ENCODE data around the gene ERICH2.
A peak's percentile ranks its signal among the peaks of the same experiment; 100 is the strongest.
"Not testable (repeated sequence)": the region's sequence is repeated elsewhere in the genome, so short reads cannot be mapped to it uniquely, and the experiment has no call there.

Gene ERICH2, protein sequence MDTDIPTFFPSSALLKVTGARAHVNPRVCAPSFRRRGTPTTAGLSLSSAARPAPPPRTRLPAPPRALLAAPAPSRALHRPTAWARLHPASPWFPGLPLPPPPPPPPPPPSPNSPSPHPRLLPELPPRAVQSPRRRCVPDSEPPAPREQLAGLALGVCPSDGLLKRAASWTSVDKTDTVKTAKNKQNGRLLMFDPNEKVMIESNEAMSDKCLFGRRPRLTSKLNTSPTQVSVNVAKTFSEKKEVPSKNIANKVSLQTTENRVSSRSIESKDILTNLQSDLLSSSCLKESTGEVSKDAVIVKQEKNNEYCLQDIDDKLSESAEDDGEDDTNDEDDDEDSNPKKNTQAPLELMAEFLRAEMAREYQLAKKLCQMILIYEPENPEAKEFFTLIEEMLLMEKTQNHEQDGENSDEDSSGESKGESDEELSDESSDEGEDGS

DNA sequence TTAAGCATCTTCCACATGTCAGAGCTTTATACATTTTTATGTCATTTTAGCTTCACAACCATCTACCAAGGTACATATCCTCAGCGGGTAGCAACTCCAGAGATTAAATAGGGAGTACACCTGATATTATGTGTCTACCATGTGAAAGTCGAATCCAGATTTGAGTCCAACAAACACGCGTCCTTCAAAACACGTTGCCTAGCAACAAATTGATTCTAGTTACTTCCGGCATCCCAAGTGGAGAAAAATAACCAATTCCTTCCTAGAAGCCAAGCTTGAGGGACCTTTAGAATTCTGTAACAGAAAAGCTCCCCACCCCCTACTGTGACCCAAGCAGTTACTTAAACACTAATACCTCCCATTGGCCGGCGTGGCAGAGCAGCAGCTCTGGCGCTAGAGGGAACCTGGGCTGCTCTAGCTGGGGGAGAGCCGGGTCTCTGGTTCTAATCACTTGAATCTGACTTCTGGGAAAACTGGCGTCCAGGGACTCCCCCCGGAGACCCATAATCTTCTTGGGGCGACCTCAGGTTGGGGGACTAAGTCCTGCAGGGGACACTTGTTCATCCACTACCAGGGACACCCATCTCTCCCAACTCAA is at the start of gene ERICH2:
Gene ERICH2 (plus strand): TSS at position 371 of the 598 bp plus-strand sequence. CDS start 304 bp downstream, outside the sequence.
- DNase-seq, result peak; percentile 36

DNA sequence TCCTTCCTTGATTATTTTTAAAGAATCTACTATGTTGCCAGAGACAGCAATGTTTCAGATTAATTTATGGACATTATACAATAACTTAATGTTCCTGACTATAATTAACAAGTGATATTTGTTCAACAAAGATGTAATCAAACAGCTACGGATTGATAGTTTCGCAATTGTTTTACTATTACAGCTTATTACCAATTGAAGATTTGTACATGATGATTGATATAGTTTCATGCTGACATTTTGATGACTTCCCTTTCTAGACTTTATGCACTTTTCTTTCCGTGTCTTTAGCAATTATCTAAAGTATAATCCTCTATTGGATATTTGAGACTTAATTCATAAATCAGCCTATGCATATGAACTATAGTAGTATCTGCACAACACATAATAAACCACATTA is 48.5 kb upstream of the ERICH2 start:
- no peak for DNase-seq

DNA sequence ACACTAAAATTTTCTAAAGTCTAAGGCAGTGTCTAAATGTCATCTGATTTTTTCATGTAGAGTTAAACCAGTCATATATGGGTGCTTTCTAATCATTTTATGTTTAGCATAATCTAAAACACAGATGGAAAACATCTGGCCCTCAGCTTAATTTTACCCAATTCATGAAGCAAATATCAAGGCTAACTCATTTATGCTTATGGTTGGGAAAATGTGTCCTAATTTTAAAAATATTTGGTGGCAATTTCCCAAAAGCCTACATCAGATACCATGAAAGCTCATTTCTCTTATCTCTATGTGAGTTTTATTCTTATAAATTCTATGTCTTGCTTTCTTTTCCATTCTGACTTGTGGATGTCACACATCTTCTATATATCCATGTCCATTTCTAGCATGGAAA is 47.9 kb upstream of the ERICH2 start:
- DNase-seq, result no peak

DNA sequence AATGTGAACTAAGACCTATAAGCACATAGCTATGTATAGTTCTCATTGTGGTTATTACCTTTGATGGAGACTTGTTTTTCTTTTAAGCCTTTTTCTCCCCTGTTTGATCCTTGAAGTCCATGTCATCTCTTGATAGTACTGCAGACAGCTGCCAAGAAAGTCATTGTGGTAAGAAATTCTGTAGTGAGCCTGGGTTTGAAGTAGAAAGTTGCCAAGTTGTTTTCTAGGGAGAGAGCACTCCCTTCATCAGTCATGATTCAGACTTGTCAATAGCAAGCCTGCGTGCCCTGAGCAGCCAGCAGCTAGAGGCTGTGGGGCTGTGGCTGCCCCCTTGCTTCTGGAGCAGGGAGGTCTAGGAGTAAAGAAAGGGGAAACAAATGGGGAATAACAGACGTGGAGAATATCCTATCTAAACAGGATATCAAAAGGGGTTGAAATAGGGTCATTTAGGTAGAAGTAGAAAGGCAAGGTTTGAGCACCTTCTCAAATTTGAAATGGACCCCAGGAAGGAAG is 46.7 kb upstream of the ERICH2 start:
- DNase-seq, result no peak

DNA sequence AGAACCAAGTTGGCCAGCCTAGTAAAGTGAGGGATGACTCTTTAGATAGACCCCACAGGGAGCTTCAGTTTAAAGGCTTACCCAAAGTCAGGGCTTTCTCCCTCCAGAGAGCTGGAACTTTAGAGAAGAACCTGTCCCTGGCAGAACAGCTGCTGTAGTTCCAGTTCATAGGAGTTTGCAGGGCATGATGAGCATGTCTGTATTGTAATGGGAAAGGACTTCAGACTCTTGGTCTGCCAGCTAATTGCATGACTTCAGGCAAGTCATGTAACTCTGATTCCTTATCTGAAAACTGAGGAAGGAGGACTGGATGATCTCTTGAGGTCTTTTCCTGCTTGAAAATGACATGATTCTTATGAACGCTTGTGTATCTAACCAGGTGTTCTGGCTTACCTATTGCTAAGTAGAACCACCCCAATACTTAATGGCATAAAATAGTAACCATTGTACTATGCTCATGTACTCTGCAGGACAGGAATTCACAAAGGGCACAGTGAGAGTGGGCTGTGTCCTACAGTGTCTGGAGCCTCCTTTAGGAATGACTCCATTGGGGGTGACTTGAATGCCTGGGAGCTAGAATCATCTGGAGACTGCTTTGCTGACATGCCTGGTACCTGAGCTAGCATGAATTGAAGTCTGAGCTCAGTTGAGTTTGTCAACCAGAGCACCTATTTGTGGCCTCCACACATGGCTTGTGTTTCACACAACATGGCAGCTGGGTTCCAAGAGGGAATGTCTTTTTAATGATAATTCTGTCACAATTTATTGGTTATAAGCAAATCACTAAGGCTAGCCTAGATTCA is 36.2 kb upstream of the ERICH2 start:
- DNase-seq, result no peak

DNA sequence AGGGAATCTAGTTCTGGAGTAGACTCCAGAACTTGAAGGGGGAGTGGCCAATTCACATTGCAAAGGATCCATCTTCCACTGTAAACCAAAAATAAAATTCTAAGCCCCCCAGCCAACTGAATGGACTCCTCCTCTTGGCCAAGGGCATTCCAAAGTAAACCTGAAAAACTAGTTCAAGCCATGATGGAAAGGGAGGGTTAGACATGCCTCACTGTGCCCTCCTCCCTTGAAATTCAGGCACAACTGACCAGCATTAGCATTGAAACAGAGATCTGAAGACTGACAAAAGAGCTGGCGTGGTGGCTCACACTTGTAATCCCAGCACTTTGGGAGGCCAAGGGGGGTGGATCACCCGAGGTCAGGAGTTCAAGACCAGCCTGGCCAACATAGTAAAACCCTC is 35.6 kb upstream of the ERICH2 start:
- DNase-seq, result not testable (repeated sequence)

DNA sequence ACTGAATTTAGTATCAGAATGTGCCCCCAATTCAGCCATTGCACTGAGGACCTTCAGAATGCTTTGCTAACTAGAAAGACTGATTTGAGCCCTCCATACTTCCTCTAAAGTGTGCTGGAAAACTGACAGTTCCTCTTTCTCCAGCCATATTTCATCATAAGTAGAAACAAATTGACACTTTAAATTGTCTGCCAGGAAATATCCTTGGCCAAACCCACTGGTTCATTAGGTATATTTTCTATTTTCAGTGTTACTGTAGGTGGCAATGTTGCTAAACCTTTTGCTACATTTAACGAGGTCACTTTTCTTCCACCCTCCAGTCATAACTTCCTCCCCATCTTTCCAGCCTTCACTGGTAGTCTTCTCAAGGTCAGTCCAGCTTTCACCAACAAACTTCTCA is 33.5 kb upstream of the ERICH2 start:
- no peak for DNase-seq

DNA sequence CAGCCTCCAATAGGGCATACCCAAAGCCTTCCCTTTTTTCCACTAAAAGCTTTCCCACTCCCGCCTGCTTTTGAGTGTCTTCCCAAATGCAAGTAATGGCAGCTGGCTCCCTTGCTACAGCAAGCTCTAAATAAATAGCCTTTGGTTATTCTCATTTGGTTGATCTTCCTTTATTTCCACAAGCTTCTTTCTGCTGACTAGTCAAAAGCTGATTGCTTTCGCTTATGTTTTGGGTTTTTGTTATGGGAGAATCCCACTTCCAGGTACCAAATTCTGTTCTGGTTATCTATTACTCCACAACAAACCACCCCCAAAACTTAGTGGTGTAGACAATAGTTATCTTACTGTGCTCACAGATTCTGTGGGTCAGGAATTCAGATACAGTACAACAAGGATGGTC is 32.8 kb upstream of the ERICH2 start:
- DNase-seq, result no peak

DNA sequence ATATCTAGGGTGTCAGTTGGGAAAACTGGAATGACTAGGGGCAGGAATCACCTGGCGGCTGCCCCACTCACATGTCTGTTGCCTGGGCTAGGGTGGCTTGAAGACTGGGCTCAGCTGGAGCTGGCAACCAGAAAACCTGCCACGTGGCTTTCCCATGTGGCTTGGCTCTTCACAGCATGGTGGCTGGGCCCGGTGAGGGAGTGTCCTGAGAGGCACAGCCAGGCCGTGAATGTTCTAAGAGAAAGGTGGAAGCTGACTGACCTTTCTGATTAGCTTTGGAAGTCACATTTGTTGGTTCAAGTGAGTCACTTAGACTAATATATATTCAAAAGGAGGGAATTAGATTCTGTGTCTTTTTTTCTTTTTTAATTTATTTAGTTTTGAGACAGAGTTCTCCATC is 32.4 kb upstream of the ERICH2 start:
- DNase-seq, result no peak

DNA sequence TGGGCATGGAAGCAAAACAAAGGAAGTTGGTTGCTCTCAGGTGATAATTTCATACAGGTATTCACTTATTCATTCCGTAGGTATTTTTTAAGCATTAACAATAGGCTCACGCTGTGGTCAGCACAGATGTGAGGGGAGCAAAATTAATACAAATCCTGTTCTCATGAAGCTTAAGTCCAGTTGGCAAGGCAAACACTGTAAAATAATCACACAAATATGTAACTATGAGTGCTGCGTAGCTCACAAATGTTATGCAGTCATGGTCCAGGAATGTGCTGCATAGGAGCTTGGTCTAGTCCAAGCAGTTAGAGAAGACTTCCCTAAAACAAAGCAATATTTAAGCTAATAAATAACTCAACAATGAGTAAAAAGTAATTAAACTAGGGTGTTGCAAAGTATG is 31.1 kb upstream of the ERICH2 start:
- DNase-seq, result no peak

DNA sequence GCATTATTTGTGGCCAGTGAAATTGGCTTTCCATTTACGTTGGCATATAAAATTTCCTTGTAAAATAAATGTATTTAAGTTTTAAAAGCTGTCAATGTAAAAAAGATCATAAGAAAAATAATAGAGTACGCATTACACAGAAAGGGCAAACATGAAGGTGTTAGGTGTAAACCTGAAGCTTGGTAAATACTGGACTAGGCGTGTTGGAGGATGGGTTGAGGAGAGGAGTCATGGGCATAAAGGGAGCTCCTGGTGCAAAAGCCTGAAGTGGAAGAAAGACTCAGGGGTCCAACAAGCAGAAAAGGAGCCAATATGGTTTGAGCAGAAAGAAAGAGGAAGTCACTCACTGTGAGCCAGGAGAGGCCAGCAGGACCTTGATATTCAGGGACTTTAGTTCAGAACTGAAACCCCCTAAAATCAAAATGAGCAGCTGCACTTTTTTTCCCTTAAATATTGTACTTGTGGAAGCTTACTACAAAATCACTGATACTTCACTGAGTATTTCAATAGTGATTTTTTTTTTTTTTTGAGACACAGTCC is 30.6 kb upstream of the ERICH2 start:
- no peak for DNase-seq

DNA sequence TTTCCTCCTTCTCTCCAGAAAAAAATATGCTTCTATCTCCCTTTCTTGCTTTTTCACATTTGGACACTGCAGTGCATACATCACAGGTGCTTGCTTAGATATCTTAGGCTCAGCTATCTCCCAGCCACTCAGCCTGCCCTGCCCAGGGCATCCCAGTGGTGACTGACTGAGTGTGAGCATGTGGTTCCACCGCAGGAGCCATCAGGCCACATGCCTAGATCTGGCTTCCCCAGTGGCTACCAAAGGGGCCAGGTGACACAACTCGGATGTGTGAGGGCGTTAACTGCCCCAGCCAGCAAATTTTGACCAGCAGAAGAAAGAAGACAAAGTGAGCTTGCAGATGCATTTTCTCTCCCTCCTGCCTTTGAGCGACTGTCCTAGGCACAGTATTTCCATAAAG is 29.5 kb upstream of the ERICH2 start:
- no peak for DNase-seq

DNA sequence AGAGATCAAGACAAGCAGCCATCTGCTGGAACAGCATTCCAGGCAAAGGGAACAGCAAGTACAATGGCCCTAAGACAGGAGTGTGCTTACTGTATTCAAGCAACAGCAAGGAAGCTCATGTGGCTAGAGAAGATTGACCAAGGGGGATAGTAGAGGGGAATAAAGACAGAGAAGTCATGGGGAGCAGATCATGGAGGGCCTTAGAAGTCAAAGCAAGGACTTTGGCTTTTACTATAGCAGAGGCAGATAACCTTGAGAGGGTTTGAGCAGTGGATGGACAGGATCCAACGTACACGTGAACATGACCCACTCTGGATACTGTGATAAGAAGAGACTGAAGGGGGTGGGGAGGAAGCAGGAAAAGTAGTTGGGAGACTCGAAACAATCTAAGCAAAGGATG is 28.2 kb upstream of the ERICH2 start:
- no peak for DNase-seq

DNA sequence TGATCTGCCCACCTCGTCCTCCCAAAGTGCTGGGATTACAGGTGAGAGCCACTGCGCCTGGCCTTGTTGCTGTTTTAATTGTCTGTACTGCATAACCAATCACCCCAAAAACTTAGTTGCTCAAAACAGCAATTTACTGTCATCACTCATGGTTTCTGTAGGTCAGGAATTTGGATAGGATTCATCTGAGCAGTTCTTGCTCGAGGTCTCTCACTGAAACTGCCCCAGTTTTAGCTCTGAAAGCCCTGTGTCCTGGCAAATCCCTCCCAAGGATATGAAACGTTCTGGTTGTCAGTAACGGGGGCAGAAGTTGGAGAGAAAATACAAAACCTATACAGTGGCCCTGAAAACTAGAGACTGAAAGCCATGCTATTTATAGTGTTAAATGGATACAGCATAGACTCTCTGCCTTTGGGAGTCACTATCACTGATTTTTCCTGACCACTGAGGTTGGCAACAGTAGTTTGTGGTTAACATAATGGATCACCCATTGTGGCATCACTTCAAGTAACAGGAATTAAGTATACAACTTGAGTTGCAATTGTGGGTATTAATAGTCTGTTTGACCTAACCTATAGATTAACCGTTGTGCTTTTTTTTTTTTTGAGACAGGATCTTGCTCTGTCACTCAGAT is 27.2 kb upstream of the ERICH2 start:
- no peak for DNase-seq

DNA sequence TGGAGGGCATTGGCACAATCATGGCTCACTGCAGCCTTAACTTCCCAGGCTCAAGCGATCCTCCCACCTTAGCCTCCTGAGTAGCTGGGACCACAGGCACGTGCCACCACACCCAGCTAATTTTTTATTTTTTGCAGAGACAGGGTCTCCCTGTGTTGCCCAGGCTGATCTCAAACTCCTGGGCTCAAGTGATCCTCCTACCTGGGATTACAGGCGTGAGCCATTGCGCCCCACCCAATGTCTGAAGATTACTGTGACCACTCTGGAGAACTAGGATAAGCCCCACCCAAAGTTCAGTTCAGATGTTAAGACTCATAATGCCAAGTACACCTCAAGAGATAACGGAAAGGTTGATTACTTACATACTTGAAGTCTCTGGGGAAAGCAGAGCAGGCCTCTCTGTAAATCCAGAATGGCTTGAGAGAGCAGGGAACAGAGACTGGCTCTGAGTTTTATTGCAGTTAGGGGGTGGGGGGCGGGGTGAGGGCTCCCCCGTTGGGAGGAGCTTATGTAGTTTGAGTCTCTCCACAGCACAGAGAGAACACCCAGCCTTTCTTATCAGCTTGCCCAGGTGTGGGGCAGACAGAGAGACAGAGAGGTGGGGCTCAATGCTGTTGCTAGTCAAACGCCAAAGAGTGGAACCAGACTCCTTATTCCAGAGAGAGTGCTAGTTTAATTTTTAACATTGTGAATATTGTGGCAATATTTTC is 26.5 kb upstream of the ERICH2 start:
- DNase-seq, result no peak

DNA sequence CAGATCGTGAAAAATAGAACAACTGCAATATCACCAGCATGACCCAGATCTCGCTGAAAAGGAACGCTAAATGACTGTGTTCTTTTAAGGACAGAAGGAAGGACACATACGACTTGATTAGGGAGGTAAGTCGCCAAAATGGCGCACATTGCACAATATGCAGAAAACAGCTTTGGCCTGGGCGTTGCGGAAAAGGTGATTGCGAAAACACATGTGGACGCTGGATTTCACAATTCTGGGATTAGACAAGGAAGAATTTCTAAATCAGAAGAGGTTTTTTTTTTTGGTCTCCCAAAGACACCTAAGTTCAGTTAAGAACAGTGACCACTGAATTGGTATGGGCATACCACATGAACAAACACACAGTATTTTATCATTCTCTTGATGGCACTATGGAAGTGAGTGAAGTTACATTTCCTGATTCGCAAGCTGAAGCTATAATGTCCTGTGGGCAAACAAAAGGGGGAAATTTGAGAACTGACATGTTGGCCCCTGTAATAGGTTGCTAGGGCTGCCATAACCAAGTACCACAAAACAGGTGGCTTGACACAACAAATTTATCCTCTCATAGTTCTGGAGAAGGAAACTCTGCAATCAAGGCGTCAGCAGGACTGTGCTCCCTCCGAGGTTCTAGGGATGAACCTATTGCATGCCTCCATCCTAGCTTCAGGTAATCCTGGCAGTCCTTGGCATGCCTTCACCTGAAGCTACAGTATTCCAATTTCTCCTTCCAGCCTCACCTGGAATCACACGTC is 25.8 kb upstream of the ERICH2 start:
- DNase-seq, result no peak

DNA sequence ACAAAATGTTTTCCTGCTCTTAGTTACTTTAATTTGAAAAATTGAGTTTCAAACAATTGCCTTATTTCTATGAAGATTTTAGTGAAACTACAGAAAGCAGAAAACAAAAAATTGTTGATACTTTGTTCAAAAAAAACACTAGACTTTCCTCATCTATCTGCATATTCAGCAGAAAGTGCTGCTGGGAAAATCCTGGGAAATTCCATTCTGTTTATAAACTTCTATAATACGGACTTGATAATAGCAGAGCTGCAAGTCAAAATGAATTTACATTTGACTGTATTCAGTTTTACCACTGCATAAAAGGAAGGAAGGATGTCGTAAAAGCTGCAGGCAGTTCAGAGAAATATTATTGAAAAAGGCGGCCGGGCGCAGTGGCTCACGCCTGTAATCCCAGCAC is 24.9 kb upstream of the ERICH2 start:
- no peak for DNase-seq

DNA sequence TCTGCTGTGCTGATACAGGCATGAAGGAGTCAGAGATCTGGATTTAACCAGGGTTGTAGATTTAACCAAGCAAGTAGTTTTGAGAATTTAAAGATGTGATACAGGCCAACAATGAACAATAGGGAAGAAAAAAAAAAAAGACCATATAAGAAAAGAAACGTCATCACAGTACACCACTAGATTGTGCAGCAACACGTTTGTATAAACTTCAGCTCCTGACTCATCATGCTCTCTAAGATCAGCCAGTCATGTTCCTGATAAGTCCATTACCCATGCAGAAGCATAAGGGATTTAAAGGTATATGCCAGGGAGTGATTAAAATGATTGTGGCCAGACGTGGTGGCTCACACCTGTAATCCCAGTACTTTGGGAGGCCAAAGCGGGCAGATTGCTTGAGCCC is 22.3 kb upstream of the ERICH2 start:
- DNase-seq, result no peak

DNA sequence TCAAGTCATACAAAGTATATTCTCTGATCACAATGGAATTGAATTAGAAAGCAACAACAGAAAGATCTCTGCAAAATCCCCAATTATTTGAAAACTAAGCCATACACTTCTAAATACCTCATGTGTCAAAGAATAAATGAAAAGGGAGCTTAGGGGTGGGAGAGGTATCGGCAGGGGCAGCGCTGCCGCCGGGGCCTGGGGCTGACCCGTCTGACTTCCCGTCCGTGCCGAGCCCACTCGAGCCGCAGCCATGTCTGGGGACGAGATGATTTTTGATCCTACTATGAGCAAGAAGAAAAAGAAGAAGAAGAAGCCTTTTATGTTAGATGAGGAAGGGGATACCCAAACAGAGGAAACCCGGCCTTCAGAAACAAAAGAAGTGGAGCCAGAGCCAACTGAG is 18.6 kb upstream of the ERICH2 start:
- DNase-seq, result not testable (repeated sequence)

DNA sequence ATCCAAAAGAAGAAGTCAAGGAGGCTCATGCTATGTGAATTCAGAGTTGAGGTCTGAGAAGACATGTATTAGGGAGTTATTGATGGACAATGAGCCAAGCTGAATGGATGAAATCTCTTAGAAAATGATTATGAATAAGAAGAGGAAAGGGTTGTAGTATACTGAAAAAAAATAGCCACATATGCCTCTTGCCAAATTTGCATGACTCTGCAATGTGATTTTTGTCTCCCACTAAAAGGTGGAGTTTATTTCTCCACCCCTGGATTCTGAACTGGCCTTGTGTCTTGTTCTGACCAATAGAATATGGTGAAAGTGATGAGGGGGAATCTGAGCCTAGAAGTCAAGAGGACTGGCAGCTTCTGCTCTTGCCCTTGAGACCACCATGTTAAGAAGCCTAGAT is 8.6 kb upstream of the ERICH2 start:
- no peak for DNase-seq

DNA sequence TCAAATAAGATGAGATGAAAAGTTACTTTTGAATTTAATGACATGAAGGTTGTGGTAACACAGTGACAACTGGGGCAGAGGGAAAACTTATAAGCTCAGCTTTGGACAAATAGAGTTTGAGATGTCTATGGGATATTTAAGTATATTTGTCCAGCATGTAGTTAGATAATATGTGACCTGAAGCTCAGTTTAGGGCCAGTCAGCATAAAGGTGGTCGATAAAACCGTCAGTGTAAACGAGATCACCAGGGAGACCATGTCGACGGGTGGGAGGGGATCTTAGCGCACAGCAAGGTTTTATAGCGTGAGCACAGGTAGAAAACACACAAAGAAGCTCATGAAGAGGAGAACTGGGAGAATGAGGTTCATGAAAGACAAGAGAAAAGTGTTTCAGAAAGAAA is 7.4 kb upstream of the ERICH2 start:
- no peak for DNase-seq

Data from CD4-positive, alpha-beta T cell treated with Interleukin-21 for 1 hour (primary cell).